Liver (tissue), 9 donors: ENCODE data around the gene DERL3. TPM values are rescaled to one million over a fixed set of nuclear protein-coding genes. Genes with fewer than 3 reads are reported as not detected.

Experiments used
- DNase-seq: peaks from one replicate; pipeline ENCODE4 v3.0.0-alpha.2; 2017; ENCODE audit warnings: low spot score
- H3K27ac ChIP-seq, 2 donors: one replicate each; pipeline ENCODE4 v1.7.0; 2013; ENCODE audit warnings: inconsistent platforms in 2 of 2, low read length in 2 of 2, control low read depth in 1 of 2, low read depth in 1 of 2, mild to moderate bottlenecking in 1 of 2
- H3K27me3 ChIP-seq, 4 donors: one replicate each; pipeline versions ENCODE4 v1.6.1 to v1.7.0; 2013; ENCODE audit warnings: low read length in 3 of 4, inconsistent platforms in 1 of 4, mild to moderate bottlenecking in 1 of 4, moderate library complexity in 1 of 4; ENCODE audit not compliant: control insufficient read depth in 4 of 4, insufficient read depth in 4 of 4
- H3K36me3 ChIP-seq, 4 donors: one replicate each; pipeline versions ENCODE4 v1.6.1 to v1.7.0; 2013; ENCODE audit warnings: low read length in 3 of 4, mild to moderate bottlenecking in 3 of 4, low read depth in 1 of 4, moderate library complexity in 1 of 4; ENCODE audit not compliant: control insufficient read depth in 4 of 4, insufficient read depth in 3 of 4
- H3K4me1 ChIP-seq, 4 donors: one replicate each; pipeline versions ENCODE4 v1.6.1 to v1.7.0; 2013; ENCODE audit warnings: low read length in 3 of 4, mild to moderate bottlenecking in 3 of 4, moderate library complexity in 1 of 4; ENCODE audit not compliant: control insufficient read depth in 4 of 4, insufficient read depth in 4 of 4
- H3K4me3 ChIP-seq, 3 donors: one replicate each; pipeline versions ENCODE4 v1.6.1 to v1.7.0; 2013; ENCODE audit warnings: low read length in 3 of 3, control low read depth in 1 of 3, low read depth in 1 of 3, mild to moderate bottlenecking in 1 of 3
- H3K9ac ChIP-seq, 2 donors: one replicate each; pipeline ENCODE4 v1.7.0; 2013; ENCODE audit warnings: low read length in 2 of 2, mild to moderate bottlenecking in 2 of 2, moderate library complexity in 2 of 2, control low read depth in 1 of 2, low read depth in 1 of 2
- H3K9me3 ChIP-seq, 4 donors: one replicate each; pipeline versions ENCODE4 v1.6.1 to v1.7.0; 2013; ENCODE audit warnings: low read length in 3 of 4; ENCODE audit not compliant: control insufficient read depth in 4 of 4
- EGR1 ChIP-seq, 2 donors: IDR thresholded peaks; 2 replicates each; pipeline ENCODE4 v1.6.1; 2016 to 2018; ENCODE audit warnings: antibody characterized with exemption in 2 of 2, low read depth in 2 of 2
- FOXA1 ChIP-seq: IDR thresholded peaks from 2 replicates; pipeline ENCODE4 v1.6.1; 2016; ENCODE audit warnings: antibody characterized with exemption
- FOXA2 ChIP-seq: IDR thresholded peaks from 2 replicates; pipeline ENCODE4 v1.6.1; 2016; ENCODE audit warnings: antibody characterized with exemption
- GABPA ChIP-seq, 2 donors: IDR thresholded peaks in 1 of 2; conservative IDR thresholded peaks in 1 of 2; 2 replicates each; pipeline ENCODE4 v1.6.1; 2016; ENCODE audit warnings: antibody characterized with exemption in 2 of 2, mild to moderate bottlenecking in 1 of 2, moderate library complexity in 1 of 2
- HNF4A ChIP-seq, 2 donors: conservative IDR thresholded peaks; 2 replicates each; pipeline ENCODE4 v1.6.1; 2016; ENCODE audit warnings: antibody characterized with exemption in 2 of 2, mild to moderate bottlenecking in 2 of 2
- HNF4G ChIP-seq: IDR thresholded peaks from 2 replicates; pipeline ENCODE4 v1.6.1; 2016; ENCODE audit warnings: antibody characterized with exemption
- JUND ChIP-seq, 2 donors: IDR thresholded peaks; 2 replicates each; pipeline ENCODE4 v1.6.1; 2016; ENCODE audit warnings: antibody characterized with exemption in 2 of 2
- NR2F2 ChIP-seq: IDR thresholded peaks from 2 replicates; pipeline ENCODE4 v1.6.1; 2016; ENCODE audit warnings: antibody characterized with exemption
- RAD21 ChIP-seq, 2 donors: IDR thresholded peaks; 2 replicates each; pipeline ENCODE4 v1.6.1; 2016; ENCODE audit warnings: antibody characterized with exemption in 2 of 2, mild to moderate bottlenecking in 2 of 2
- RXRA ChIP-seq, 2 donors: IDR thresholded peaks; 2 replicates each; pipeline ENCODE4 v1.6.1; 2017 to 2018; ENCODE audit warnings: antibody characterized with exemption in 2 of 2, mild to moderate bottlenecking in 1 of 2
- TAF1 ChIP-seq: conservative IDR thresholded peaks from 2 replicates; pipeline ENCODE4 v1.6.1; 2016; ENCODE audit warnings: antibody characterized with exemption, mild to moderate bottlenecking
- YY1 ChIP-seq: IDR thresholded peaks from 2 replicates; pipeline ENCODE4 v1.6.1; 2016; ENCODE audit warnings: antibody characterized with exemption, mild to moderate bottlenecking
- WGBS: extraction: QIAGEN DNeasy Blood & Tissue Kit; methylation state at CpG from one replicate; pipeline ENCODE4 v1.1.7; 2013; 5-methylcytosine and 5-hydroxymethylcytosine counted together
- polyA plus RNA-seq, 2 donors: library from polyadenylated mRNA; stranded (reverse) in 1 of 2; unstranded in 1 of 2; fragments of 200-250 nt in 1 of 2; fragments of >200 nt in 1 of 2; fragmentation: Nextera tagmentation in 1 of 2; extraction: Ambion mirVana in 1 of 2; gene quantifications; one replicate each; pipeline versions ENCODE4 v1.2.1 to v1.2.3, GENCODE V29; 2013 to 2015
- total RNA-seq, 2 donors: library from RNA; depleted of rRNA; stranded (reverse); fragments of >200 nt; gene quantifications; one replicate each; pipeline ENCODE4 v1.2.3, GENCODE V29; 2014
- TF ChIP-seq, protein P1 (sequence below): fragments of 150-350 bp; IDR thresholded peaks from 2 replicates; pipeline ENCODE4 v1.5.1; 2017; ENCODE audit warnings: improper control_type of control experiment, low read depth, low read length; ENCODE audit not compliant: missing input control
- TF ChIP-seq, protein P2 (sequence below): IDR thresholded peaks from 2 replicates; pipeline ENCODE4 v1.6.1; 2016; ENCODE audit warnings: antibody characterized with exemption
- TF ChIP-seq, protein P3 (sequence below): IDR thresholded peaks from 2 replicates; pipeline ENCODE4 v1.6.1; 2016; ENCODE audit warnings: antibody characterized with exemption
- TF ChIP-seq, protein P4 (sequence below): IDR thresholded peaks from 2 replicates; pipeline ENCODE4 v1.6.1; 2016; ENCODE audit warnings: antibody characterized with exemption
- TF ChIP-seq, protein P5 (sequence below): IDR thresholded peaks from 2 replicates; pipeline ENCODE4 v1.6.1; 2016; ENCODE audit warnings: antibody characterized with exemption, mild to moderate bottlenecking
- donor health status: healthy.
- donor health status: healthy.
- donor health status: healthy.
- donor health status: healthy.
- donor health status: healthy.

DERL3 gene
- total and polyA plus RNA-seq, 4 donors = 1.0 to 9.3 (median 3.9) TPM

DNA sequence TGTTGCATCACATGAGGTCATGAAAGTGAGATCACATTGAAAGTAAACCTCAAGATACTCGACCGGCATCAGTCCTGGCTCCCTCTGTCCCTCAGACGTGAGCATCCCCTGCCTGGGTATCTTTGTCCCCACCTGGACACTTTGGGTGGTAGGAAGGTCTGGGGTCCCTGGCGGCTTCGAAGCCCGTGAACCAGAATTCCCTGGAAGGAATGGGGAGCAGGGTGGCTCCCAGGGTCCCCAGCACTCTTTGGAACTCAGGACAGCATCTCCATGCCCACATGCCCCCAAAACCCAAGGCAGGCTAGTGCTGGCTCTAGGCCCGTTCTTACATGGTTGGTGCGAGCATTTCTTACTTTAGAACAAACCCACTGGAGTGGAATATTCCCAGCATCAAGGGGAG, 7.5 kb downstream of the DERL3 start:
- H3K4me3 ChIP-seq = no peak overlapping the region
- H3K27me3 ChIP-seq = no peaks in the 10 kb centered on the region
- 90% methylated on average over 8 of the region's 8 CpGs for WGBS
- no peaks in the 10 kb centered on the region for H3K4me1 ChIP-seq
- no peak overlapping the region for H3K27ac ChIP-seq
- H3K36me3 ChIP-seq = peaks cover 7 to 56% (median 9%) of the 10 kb centered on the region in 4 donors
- no peaks in the 10 kb centered on the region for H3K9me3 ChIP-seq
- no peak for DNase-seq
- TF ChIP-seq, protein P1, sequence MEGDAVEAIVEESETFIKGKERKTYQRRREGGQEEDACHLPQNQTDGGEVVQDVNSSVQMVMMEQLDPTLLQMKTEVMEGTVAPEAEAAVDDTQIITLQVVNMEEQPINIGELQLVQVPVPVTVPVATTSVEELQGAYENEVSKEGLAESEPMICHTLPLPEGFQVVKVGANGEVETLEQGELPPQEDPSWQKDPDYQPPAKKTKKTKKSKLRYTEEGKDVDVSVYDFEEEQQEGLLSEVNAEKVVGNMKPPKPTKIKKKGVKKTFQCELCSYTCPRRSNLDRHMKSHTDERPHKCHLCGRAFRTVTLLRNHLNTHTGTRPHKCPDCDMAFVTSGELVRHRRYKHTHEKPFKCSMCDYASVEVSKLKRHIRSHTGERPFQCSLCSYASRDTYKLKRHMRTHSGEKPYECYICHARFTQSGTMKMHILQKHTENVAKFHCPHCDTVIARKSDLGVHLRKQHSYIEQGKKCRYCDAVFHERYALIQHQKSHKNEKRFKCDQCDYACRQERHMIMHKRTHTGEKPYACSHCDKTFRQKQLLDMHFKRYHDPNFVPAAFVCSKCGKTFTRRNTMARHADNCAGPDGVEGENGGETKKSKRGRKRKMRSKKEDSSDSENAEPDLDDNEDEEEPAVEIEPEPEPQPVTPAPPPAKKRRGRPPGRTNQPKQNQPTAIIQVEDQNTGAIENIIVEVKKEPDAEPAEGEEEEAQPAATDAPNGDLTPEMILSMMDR = no peak
- no peak for TF ChIP-seq FOXA2
- TF ChIP-seq, protein P2, sequence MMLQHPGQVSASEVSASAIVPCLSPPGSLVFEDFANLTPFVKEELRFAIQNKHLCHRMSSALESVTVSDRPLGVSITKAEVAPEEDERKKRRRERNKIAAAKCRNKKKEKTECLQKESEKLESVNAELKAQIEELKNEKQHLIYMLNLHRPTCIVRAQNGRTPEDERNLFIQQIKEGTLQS = no peak
- TF ChIP-seq TAF1 = no peak
- TF ChIP-seq, protein P3, sequence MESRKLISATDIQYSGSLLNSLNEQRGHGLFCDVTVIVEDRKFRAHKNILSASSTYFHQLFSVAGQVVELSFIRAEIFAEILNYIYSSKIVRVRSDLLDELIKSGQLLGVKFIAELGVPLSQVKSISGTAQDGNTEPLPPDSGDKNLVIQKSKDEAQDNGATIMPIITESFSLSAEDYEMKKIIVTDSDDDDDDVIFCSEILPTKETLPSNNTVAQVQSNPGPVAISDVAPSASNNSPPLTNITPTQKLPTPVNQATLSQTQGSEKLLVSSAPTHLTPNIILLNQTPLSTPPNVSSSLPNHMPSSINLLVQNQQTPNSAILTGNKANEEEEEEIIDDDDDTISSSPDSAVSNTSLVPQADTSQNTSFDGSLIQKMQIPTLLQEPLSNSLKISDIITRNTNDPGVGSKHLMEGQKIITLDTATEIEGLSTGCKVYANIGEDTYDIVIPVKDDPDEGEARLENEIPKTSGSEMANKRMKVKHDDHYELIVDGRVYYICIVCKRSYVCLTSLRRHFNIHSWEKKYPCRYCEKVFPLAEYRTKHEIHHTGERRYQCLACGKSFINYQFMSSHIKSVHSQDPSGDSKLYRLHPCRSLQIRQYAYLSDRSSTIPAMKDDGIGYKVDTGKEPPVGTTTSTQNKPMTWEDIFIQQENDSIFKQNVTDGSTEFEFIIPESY = no peak
- no peak for TF ChIP-seq RAD21 (IDR thresholded peaks at IDR 0.05)
- no peak for TF ChIP-seq HNF4A (conservative IDR thresholded peaks at IDR 0.05)
- TF ChIP-seq JUND (IDR thresholded peaks at IDR 0.05) = no peak
- TF ChIP-seq YY1 = no peak
- no peak for TF ChIP-seq HNF4G
- TF ChIP-seq, protein P4, sequence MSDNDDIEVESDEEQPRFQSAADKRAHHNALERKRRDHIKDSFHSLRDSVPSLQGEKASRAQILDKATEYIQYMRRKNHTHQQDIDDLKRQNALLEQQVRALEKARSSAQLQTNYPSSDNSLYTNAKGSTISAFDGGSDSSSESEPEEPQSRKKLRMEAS = no peak
- TF ChIP-seq EGR1 (IDR thresholded peaks at IDR 0.05; ENCODE audit: low read depth in 2 of 2) = no peak
- TF ChIP-seq FOXA1 = no peak
- TF ChIP-seq GABPA (IDR thresholded peaks at IDR 0.05 in 1 of 2, conservative IDR thresholded peaks at IDR 0.05 in 1 of 2) = no peak
- TF ChIP-seq NR2F2 = no peak
- TF ChIP-seq RXRA (IDR thresholded peaks at IDR 0.05) = no peak
- TF ChIP-seq, protein P5, sequence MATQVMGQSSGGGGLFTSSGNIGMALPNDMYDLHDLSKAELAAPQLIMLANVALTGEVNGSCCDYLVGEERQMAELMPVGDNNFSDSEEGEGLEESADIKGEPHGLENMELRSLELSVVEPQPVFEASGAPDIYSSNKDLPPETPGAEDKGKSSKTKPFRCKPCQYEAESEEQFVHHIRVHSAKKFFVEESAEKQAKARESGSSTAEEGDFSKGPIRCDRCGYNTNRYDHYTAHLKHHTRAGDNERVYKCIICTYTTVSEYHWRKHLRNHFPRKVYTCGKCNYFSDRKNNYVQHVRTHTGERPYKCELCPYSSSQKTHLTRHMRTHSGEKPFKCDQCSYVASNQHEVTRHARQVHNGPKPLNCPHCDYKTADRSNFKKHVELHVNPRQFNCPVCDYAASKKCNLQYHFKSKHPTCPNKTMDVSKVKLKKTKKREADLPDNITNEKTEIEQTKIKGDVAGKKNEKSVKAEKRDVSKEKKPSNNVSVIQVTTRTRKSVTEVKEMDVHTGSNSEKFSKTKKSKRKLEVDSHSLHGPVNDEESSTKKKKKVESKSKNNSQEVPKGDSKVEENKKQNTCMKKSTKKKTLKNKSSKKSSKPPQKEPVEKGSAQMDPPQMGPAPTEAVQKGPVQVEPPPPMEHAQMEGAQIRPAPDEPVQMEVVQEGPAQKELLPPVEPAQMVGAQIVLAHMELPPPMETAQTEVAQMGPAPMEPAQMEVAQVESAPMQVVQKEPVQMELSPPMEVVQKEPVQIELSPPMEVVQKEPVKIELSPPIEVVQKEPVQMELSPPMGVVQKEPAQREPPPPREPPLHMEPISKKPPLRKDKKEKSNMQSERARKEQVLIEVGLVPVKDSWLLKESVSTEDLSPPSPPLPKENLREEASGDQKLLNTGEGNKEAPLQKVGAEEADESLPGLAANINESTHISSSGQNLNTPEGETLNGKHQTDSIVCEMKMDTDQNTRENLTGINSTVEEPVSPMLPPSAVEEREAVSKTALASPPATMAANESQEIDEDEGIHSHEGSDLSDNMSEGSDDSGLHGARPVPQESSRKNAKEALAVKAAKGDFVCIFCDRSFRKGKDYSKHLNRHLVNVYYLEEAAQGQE = no peak
- no peak overlapping the region for H3K9ac ChIP-seq
